H1 (cell line): ENCODE measurements around the gene EGF. TPM values are rescaled to one million over a fixed set of nuclear protein-coding genes. Genes with fewer than 3 reads are reported as not detected.

Experiments used
- ASH2L ChIP-seq: fragments of 200-600, 300-600 bp; sonication (generic); IDR thresholded peaks from one replicate; pipeline ENCODE4 v1.7.1; 2017; ENCODE audit warnings: low read length
- ATF2 ChIP-seq: IDR thresholded peaks from 2 replicates; pipeline ENCODE4 v1.6.1; 2012; ENCODE audit warnings: low read length, inconsistent platforms
- BACH1 ChIP-seq: IDR thresholded peaks from 2 replicates; pipeline ENCODE4 v1.6.1; 2012; ENCODE audit warnings: low read length, improper control_type of control experiment
- JUN ChIP-seq: IDR thresholded peaks from 2 replicates; pipeline ENCODE4 v1.6.1; 2011; ENCODE audit warnings: low read depth, mild to moderate bottlenecking, improper control_type of control experiment, low read length
- SP2 ChIP-seq: IDR thresholded peaks from 2 replicates; pipeline ENCODE4 v1.6.1; 2012; ENCODE audit warnings: mild to moderate bottlenecking, low read length, inconsistent platforms
- TAF7 ChIP-seq: optimal IDR thresholded peaks from 2 replicates; pipeline ENCODE3; 2011; ENCODE audit warnings: low read depth, mild to moderate bottlenecking, inconsistent platforms, low read length, moderate library complexity, borderline replicate concordance
- polyA plus RNA-seq, 7 experiments: library from polyadenylated mRNA; depleted of rRNA in 3 of 7; stranded (reverse) in 5 of 7; unstranded in 2 of 7; fragments of >200 nt in 5 of 7; fragments of 200-250 nt in 2 of 7; gene quantifications; 1 replicate in 5 of 7; 2 replicates in 1 of 7; 4 replicates in 1 of 7; pipeline versions ENCODE4 v1.2.1 to v1.2.3, GENCODE V29; 2011 to 2013; ENCODE audit warnings: missing spikeins in 2 of 7, mixed read lengths in 2 of 7
- total RNA-seq: library from RNA; stranded (reverse); fragmentation: NEBNext Ultra II Directional; extraction: Animal tissue kit (Norgen Biotek cat#: 25700); gene quantifications from 2 replicates; pipeline ENCODE4 v1.2.1, GENCODE V29; 2021

EGF gene
- total and polyA plus RNA-seq, 2 of the 8 experiments (the other 6 are each of a cell fraction or from before 2014, with no cell fraction given), result 1.5 to 2.6 TPM

- TF ChIP-seq SP2 (no peak), ATF2 (no peak), TAF7 (no peak), BACH1 (no peak), ASH2L (no peak), JUN (no peak)
These were observed 133.9 kb downstream of the EGF start (continued) for GRCh38 chr4:110046588-110047049.
